Nephron progenitor cell (in vitro differentiated cells): Measurements from ENCODE around the gene ST6GALNAC4.

Experiments used
- DNase-seq: peaks from one replicate; pipeline ENCODE4 v3.0.0; 2021
- H3K27ac Mint-ChIP-seq: 2 replicates; pipeline ENCODE4 v1.8.0; 2021; ENCODE audit warnings: mild to moderate bottlenecking, moderate library complexity, mixed read lengths
- H3K27me3 Mint-ChIP-seq: 2 replicates; pipeline ENCODE4 v1.8.0; 2021; ENCODE audit warnings: mild to moderate bottlenecking, low read depth, mixed read lengths; ENCODE audit not compliant: poor library complexity
- H3K36me3 Mint-ChIP-seq: 2 replicates; pipeline ENCODE4 v1.8.0; 2021; ENCODE audit warnings: low read depth, mixed read lengths
- H3K4me1 Mint-ChIP-seq: 2 replicates; pipeline ENCODE4 v1.8.0; 2021; ENCODE audit warnings: mixed read lengths
- H3K4me3 Mint-ChIP-seq: 2 replicates; pipeline ENCODE4 v1.8.0; 2021; ENCODE audit warnings: mild to moderate bottlenecking, moderate library complexity, mixed read lengths
- H3K9me3 Mint-ChIP-seq: 2 replicates; pipeline ENCODE4 v1.8.0; 2021; ENCODE audit warnings: mild to moderate bottlenecking, moderate library complexity, mixed read lengths
- TF ChIP-seq, protein P1 (sequence below): fragments of 200-600 bp; sonication (generic); IDR thresholded peaks from 2 replicates; pipeline ENCODE4 v1.5.0; 2021; ENCODE audit warnings: antibody characterized with exemption

The ST6GALNAC4 gene

GRCh38 chr9:127926906-127927200, 10.0 kb upstream of the ST6GALNAC4 start:
- peaks cover 88% of the 10 kb centered on the region for H3K27me3 Mint-ChIP-seq
- H3K9me3 Mint-ChIP-seq = no peaks in the 10 kb centered on the region
- H3K36me3 Mint-ChIP-seq = no peaks in the 10 kb centered on the region
- peak overlapping the region; percentile 66 for H3K4me3 Mint-ChIP-seq
- TF ChIP-seq, protein P1, sequence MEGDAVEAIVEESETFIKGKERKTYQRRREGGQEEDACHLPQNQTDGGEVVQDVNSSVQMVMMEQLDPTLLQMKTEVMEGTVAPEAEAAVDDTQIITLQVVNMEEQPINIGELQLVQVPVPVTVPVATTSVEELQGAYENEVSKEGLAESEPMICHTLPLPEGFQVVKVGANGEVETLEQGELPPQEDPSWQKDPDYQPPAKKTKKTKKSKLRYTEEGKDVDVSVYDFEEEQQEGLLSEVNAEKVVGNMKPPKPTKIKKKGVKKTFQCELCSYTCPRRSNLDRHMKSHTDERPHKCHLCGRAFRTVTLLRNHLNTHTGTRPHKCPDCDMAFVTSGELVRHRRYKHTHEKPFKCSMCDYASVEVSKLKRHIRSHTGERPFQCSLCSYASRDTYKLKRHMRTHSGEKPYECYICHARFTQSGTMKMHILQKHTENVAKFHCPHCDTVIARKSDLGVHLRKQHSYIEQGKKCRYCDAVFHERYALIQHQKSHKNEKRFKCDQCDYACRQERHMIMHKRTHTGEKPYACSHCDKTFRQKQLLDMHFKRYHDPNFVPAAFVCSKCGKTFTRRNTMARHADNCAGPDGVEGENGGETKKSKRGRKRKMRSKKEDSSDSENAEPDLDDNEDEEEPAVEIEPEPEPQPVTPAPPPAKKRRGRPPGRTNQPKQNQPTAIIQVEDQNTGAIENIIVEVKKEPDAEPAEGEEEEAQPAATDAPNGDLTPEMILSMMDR = no peak
- H3K27ac Mint-ChIP-seq = no peak overlapping the region
- peaks cover 10% of the 10 kb centered on the region for H3K4me1 Mint-ChIP-seq
- DNase-seq = no peak

DNA sequence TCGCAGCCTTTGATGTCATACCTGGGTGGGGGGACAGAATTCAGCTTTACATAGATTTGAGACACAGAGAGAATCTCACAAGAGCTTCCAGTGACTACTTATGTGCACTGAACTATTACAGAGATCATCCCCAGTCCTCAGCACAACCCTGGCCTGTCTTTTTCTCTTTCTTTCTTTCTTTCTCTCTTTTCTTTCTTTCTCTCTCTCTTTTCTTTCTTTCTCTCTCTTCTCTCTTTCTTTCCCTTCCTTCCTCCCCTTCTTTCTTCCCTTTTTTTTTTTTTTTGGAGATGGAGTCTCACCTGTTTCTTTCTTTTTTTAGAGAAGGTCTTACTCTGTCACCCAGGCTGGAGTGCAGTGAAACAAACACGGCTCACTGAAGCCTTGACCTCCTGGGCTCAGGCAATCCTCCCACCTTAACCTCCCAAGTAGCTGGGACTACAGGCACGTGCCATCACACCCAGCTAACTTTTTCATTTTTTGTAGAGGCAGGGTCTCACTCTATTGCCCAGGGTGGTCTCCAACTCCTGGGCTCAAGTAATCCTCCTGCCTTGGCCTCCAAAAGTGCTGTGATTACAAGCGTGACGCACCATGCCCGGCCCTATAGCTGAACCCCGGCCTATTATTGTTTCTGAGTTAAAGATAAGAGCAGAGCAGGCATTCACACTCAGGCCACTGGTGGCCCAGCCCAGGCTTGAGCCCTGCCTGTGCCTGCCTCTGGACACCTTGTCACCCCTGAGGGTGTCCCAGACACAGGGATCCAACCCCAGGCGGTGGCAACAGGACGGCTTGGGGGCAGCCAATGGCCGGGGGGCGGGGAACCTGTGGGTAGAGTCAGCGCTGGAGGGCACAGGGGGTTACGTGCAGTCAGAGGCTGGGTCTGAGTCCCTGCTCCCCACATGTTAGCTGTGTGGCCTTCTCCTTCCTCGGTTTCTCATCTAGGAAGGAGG, 9.4 kb upstream of the ST6GALNAC4 start:
- Mint-ChIP-seq H3K4me3 (peak overlapping the region; percentile 34), H3K36me3 (no peaks in the 10 kb centered on the region), H3K4me1 (peaks cover 4% of the 10 kb centered on the region), H3K9me3 (no peaks in the 10 kb centered on the region), H3K27ac (no peak overlapping the region), H3K27me3 (peaks cover 92% of the 10 kb centered on the region)
- DNase-seq = no peak
- TF ChIP-seq, protein P1 = no peak

- no peak for DNase-seq
- H3K4me1 Mint-ChIP-seq = no peaks in the 10 kb centered on the region
- TF ChIP-seq, protein P1 = no peak
- H3K4me3 Mint-ChIP-seq = no peak overlapping the region
- H3K36me3 Mint-ChIP-seq = no peaks in the 10 kb centered on the region
- H3K27me3 Mint-ChIP-seq = peaks cover 95% of the 10 kb centered on the region
- no peaks in the 10 kb centered on the region for H3K9me3 Mint-ChIP-seq
- peak overlapping the region; percentile 45 for H3K27ac Mint-ChIP-seq
These were observed 8.0 kb upstream of the ST6GALNAC4 start for GRCh38 chr9:127924736-127925444.

DNA sequence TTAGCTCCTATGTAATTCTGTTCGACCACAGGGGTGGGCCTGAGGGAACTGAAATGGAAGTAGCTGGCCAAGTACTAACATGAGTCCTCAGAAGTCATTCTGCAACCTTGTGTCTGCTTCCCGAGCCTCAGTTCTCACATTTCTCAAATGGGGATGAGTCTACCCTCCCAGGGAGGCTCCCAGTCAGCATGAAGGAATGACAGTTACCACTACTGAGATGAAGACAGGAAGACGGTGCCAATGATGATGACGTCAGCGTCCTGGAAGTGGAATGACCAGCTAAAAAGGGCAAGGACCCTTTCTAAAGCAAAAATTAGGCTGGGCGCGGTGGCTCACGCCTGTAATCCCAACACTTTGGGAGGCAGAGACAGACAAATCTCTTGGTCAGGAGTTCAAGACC, 6.9 kb upstream of the ST6GALNAC4 start:
- DNase-seq = no peak
- H3K4me1 Mint-ChIP-seq = peaks cover 9% of the 10 kb centered on the region
- no peaks in the 10 kb centered on the region for H3K9me3 Mint-ChIP-seq
- H3K27me3 Mint-ChIP-seq = peaks cover 83% of the 10 kb centered on the region
- TF ChIP-seq, protein P1 = no peak
- H3K36me3 Mint-ChIP-seq = no peaks in the 10 kb centered on the region
- H3K27ac Mint-ChIP-seq = no peak overlapping the region
- H3K4me3 Mint-ChIP-seq = no peak overlapping the region

- H3K27ac Mint-ChIP-seq = no peak overlapping the region
- H3K27me3 Mint-ChIP-seq = peaks cover 76% of the 10 kb centered on the region
- no peak overlapping the region for H3K4me3 Mint-ChIP-seq
- H3K9me3 Mint-ChIP-seq = no peaks in the 10 kb centered on the region
- peaks cover 16% of the 10 kb centered on the region for H3K4me1 Mint-ChIP-seq
- TF ChIP-seq, protein P1 = no peak
- DNase-seq = no peak
- H3K36me3 Mint-ChIP-seq = no peaks in the 10 kb centered on the region
These were observed 6.2 kb upstream of the ST6GALNAC4 start for GRCh38 chr9:127923046-127923445.
